ENCODE results near the gene TULP4.
A peak's percentile ranks its signal among the peaks of the same experiment; 100 is the strongest.
"Not testable (repeated sequence)": the region's sequence is repeated elsewhere in the genome, so short reads cannot be mapped to it uniquely, and the experiment has no call there.

Gene TULP4

DNA sequence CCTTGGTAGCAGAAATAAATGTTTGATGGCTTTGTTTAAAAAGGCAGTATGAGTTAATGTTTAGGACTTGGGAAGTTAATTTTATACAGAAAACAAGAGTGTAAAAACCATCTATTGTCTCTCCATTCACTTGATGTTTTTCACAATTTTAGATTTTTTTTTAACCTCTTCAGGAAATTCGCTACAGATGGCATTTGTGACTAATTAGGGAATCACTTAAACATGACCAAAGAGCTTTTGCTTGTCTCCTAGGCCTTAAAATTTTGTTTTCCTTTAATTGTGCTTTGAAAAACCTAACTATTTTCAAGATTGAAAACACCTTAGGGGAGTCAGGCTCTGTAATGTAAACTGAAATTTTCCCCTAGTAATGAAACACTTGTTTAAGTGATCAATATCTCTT is 17.3 kb downstream of the TULP4 start:
- DNase-seq, result no peak

DNA sequence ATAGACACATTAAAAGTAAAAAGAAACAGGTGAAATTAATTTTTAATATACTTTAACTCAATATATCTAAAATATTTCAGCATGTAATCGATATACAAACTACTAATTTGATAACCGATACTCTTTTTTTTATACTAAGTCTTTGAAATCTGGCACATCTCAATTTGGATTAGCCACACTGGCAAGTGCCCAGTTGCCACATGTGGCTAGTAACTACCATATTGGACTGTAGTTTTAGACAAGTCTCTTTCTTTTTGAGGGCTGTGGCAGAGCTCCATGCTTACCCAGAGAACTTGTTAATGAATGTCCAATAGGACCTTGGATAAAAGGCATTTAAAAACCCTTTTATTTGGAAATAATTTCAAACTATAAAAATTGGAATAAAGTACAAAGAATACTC is 17.8 kb downstream of the TULP4 start:
- no peak for DNase-seq

DNA sequence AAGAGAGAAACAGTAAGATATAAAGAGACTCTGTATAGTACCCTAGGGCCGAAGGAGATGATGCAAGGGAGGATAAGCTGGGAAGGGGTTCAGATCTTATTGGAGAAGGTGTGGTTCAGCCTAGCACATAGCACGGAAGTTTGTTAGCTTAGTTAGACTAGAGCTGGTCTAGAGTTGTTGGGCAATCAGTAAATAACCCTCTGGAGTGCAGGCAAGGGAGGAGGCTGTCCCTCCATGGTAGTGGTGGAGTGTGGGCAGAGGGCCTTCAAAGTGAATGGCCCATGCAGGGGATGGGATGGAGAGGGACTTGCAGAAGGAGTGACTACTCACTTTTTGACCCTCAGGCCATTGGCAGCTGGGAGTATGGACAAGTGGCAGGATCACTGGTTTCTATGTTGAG is 20.0 kb downstream of the TULP4 start:
- no peak for DNase-seq

DNA sequence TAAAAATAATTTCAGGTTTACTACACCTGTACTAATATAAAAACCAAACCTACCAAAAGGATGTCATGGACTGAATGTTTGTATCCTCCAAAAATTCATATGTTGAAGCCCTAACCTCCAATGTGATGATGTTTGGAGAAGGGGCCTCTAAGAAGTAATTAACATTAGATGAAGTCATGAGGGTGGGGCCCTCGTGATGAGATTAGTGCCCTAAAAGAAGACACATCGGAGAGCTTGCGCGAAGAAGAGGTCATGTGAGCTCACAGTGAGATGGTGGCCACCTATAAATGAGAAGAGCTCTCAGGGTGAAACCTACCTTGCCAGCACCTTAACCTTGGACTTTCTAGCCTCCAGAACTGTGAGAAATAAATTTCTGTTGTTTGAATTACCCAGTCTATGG is 20.8 kb downstream of the TULP4 start:
- DNase-seq, result no peak

DNA sequence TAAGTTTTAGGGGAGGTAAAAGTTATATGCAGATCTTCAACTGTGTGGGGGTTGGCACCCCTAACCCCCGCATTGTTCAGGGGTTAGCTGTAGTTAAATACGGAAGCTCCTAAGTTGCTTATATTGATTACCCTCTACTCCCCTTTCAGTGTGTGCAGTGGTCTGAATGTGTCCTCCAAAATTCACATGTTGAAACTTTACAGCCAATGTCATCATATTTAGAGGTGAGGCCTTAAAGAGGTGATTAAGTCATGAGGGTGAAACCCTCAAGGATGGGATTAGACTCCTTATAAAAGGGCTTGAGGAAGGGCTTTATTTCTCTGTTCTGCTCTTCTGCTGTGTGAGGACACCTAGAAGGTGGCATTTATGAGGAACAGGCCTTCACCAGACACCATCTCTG is 22.3 kb downstream of the TULP4 start:
- DNase-seq, result no peak

DNA sequence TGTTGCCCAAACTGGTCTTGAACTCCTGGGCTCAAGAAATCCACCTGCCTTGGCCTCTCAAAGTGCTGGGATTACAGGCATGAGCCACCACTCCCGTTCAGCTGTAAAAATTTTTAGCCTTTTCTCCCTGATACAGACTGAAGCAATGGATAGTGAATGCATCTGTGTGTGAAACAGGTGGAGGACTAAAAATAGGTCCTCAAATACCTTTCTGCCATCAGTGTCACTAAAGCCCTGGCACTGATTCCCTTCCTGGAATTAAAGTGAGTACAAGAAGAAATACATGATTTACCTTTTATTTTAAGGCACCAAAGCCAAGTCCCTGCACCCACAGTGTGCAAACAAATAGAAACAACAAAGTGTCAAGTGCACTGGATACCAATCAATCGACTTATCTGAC is 25.1 kb downstream of the TULP4 start:
- no peak for DNase-seq

DNA sequence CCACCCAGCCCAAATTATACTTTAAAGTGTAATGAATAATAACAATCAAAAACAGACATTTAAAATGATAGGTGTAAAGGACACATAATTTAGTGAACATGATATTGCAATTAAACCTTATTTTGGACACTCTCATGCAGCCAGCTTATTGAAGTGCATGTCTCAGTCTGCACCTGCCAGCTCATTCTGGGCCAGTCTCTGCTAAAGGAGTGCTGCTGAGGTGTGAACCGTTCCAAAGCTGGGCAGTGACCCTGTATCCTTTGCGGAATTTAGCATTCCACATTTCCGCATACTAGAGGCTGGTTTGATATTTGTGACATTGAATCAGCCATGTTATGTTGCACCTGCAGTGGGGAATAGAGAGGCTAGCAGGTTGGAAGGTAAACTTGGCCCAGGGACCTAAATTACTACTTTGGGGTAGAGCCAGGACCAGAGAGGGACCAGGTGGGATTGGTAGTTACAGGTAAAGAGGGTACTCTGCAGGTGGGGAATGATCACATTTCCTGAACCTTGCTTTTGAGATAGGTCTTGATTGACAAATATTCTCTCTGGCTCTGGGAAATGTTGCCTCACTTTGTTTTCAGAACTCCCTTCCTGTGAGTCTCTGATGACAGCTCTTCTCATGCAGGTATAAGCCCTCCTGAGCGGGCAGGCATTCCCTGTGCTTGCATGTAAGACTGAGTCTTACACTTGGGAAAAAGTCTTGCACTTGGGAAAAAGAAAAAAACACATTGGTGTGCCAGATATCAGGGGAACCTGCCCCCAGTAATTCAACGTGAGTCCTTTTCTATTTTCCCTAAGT is 26.2 kb downstream of the TULP4 start:
- peak; percentile 46 for DNase-seq

DNA sequence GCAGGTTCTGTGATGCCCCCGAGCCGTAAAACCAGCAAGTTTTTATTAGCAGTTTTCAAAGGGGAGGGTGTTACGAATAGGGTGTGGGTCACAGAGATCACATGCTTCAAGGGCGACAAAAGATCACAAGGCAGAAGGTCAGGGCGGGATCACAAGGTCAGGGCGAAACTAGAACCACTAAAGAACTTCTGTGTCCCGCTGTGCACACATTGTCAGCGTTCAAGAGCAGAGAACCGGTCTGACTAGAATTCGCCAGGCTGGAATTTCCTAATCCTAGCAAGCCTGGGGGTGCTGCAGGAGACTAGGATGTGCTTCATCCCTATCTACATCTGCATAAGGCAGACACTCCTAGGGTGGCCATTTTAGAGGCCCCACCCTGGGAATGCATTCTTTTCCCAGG is 26.9 kb downstream of the TULP4 start:
- not testable (repeated sequence) for DNase-seq

DNA sequence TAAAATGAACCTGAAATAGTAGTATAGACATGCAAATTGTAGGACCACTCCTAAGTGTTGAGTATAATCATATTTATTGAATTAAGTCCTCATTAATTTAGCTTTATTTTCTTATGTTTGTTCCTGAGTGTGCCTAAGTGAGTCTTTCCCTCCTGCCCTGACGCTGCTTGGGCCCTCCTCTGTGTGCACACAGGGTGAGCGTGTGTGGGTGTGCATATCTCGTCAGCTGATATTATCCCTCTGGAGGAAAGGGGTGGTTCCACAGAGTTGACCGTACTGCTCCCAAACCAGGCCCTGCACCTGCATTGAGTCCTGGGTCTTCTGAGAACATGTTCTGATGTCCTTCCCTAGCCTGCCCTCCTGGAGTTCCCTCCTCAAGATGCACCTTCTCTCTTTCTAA is 28.0 kb downstream of the TULP4 start:
- DNase-seq, result no peak

DNA sequence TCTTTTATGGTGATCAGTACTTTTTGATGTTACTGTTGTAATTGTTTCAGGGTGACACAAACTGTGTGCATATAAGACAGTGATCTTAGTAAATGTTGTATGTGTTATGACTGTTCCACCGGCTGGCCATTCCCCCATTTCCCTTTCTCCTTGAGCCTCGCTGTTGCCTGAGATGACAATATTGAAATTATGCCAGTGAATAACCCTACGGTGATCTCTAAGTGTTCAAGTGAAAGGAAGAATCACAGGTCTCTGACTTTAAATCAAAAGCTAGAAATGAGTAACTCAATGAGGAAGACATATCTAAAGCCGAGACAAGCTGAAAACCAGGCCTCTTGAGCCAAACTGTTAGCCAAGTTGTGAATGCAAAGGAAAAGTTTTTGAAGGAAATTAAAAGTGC is 32.3 kb downstream of the TULP4 start:
- no peak for DNase-seq

DNA sequence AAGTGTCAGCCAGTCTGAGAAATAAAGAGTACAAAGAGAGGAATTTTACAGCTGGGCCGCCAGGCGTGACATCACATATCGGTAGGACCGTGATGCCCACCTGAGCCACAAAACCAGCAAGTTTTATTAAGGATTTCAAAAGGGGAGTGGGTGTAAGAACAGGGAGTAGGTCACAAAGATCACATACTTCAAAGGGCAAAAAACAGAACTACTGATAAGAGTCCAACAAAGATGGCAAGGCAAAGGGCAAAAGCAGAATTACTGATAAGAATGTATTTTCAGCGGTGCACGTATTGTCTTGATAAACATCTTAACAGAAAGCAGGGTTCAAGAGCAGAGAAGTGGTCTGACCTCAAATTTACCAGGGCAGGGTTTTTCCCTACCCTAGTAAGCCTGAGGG is 33.2 kb downstream of the TULP4 start:
- DNase-seq, result not testable (repeated sequence)

DNA sequence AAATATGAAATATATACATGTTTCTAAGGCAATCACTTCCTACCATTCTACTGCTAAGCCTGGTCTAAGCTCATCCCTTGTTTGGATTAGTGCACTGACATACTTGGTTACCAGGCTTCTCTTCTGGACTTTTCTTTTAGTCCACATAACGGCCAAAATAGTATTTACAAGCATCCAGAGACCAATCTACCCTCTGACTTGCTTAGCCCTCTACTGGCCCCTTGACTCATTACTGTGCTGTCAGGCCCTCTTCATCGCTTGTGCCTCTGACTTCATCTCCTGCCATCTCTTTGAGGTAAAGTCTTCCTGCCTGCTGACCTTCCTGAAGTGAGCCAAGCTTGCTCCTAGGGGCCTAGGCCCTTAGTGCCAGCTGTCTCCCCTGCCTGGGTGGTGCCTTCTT is 35.1 kb downstream of the TULP4 start:
- no peak for DNase-seq

DNA sequence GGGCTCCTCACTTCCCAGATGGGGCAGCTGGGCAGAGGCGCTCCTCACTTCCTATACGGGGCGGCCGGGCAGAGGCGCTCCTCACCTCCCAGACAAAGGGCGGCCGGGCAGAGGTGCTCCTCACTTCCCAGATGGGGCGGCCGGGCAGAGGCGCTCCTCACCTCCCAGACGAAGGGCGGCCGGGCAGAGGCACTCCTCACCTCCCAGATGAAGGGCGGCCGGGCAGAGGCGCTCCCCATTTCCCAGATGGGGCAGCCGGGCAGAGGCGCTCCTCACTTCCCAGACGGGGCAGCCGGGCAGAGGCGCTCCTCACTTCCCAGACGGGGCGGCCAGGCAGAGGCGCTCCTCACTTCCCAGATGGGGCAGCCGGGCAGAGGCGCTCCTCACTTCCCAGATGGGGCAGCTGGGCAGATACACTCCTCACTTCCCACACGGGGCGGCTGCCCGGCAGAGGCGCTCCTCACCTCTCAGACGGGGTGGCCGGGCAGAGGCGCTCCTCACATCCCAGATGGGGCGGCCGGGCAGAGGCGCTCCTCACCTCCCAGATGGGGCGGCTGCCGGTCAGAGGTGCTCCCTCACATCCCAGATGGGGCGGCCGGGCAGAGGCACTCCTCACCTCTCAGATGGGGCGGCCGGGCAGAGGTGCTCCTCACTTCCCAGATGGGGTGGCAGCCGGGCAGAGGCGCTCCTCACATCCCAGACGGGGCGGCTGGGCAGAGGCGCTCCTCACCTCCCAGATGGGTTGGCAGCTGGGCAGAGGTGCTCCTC is 36.7 kb downstream of the TULP4 start:
- not testable (repeated sequence) for DNase-seq

DNA sequence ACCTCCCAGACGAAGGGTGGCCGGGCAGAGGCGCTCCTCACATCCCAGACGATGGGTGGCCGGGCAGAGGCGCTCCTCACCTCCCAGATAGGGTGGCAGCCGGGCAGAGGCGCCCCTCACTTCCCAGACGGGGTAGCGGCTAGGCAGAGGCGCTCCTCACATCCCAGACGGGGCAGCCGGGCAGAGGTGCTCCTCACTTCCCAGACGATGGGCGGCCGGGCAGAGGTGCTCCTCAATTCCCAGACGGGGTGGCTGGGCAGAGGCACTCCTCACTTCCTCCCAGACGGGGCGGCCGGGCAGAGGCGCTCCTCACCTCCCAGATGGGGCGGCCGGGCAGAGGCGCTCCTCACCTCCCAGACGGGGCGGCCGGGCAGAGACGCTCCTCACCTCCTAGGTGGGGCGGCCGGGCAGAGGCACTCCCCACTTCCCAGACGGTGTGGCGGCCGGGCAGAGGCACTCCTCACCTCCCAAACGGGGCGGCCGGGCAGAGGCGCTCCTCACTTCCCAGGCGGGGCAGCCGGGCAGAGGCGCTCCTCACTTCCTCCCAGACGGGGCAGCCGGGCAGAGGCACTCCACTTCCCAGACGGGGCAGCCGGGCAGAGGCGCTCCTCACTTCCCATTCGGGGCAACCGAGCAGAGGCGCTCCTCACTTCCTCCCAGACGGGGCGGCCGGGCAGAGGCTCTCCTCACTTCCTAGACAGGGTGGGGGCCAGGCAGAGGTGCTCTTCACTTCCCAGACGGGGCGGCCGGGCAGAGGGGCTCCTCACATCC is 37.4 kb downstream of the TULP4 start:
- DNase-seq, result not testable (repeated sequence)

DNA sequence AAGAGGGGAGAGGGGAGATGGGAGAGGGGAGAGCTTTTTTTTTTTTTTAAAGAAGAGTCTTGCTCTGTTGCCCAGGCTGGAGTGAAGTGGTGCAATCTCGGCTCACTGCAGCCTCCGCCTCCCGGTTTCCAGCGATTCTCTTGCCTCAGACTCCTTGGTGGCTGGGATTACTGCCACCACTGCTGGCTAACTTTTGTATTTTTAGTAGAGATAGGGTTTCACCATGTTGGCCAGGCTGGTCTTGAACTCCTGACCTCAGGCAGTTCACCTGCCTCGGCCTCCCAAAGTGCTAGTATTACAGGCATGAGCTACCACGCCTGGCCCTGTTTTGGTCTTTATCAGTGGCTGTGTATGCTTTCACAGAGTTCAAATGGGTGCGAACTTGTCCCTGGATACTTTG is 38.5 kb downstream of the TULP4 start:
- not testable (repeated sequence) for DNase-seq

DNA sequence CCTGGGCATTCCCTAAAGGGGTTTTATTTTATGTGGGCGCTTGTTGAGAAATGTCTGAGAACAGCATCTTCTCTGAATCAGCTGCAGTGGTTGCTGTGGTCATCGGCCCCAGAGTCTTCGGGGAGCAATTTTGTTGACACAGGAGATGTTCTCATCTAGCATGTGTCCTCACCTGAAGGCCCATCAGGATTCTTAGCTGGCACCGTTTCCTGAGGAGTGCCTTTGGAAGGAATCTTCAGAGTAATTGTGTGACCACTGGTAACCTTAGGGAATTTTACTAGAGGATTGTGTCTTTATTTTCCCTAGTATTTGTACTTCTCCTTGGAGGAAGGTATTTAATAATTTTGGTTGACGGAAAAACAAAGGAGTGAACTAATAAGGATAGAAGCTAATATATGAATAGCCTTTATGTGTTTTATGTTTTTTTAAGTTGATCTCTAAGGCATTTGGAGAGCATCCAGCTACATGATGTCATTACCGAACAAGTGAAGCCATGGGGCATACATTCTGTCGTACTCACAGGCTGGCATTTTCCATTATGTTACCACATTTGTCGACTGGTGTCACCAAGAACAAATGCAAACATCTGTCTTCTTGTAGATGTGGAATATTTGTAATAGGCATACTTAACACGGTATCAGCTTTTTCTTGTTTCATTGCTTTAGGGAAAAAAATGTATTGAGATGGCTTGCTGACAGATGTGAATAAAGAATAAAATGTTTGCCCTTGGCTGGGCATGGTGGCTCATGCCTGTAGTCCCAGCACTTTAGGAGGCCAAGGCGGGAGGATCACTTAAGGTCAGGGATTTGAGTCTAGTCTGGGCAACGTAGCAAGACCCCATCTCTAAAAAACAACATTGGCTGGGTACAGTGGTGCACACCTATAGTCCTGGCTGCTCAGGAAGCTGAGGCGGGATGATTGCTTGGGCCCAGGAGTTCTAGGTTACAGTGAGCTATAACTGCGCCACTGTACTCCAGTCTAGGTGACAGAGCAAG is 41.9 kb downstream of the TULP4 start:
- DNase-seq, result peak; percentile 38

DNA sequence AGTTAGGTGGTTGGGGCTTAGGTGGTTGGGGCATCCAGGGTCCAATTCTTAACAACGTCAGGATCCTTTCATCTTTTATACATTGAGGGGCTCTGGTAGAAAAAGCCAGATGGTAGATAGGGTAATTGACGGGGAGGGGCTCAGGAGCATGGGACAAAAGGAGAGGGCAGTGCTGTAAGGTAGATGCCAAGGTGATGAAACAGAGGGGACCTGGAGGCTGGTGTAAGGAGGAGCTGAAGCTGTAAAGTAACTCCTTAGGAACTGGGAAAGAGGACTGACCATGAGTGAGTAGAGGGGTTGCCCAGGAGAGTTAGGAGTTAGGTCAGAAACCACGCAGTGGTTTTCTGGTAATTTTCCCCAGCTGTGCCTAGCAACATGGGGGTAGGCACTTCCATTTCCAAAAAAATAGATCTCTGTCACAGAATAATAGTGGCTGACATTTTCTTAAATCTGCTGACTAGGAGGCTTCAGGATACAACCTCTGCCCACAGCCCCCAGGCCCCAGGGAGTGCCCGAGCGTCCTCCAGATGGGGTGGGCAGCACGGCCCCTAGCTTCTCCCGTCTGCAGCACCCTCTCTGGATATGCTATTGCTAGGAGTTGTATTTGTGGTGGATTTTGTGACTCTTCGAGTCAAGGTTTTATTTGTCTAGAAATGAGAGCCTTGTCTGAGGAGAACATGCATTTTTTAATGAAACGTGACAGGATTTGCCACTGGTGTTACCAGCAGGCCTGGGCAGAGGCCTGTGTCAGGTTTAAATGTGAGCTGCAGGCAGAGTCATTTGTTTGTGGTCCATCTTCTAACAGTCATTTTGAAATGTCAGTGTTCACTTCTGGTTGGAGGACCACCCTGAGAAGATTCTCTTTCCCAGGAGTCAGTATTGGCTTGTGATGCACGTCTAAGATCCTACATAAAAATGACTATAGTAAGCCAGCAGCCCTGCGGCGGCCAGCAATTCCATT is 44.6 kb downstream of the TULP4 start:
- DNase-seq, result peak; percentile 73

DNA sequence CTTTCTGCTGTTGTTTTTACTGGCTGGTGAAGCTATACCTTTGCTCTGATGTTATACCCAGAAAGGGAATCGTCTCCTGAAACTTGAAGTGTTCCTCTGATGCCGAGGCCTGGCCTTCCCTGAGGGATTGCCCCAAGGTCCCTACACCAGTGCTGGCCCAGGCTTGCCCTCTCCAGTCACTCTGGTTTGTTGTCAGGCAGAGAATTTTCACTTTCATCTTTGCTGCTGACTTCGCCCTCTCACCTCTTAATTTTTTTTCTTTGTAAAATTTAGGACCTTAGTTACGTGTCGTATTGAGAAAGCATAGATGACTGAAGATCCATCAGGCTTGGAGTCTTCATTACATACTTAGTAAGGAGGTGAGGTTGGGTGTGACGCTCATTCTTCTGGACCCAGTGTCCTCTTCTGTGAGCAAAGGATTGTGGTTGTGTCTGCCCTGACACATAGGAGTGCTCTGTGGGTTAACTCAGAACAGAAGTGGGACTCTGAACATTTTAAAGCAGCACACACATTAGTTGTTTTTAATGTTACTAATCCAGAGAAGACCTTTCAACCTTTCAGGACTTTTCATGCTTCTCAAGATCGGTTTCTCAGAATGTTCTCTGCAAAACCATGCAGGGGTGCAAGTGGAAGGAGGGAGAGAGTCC is 45.4 kb downstream of the TULP4 start:
- DNase-seq, result no peak

DNA sequence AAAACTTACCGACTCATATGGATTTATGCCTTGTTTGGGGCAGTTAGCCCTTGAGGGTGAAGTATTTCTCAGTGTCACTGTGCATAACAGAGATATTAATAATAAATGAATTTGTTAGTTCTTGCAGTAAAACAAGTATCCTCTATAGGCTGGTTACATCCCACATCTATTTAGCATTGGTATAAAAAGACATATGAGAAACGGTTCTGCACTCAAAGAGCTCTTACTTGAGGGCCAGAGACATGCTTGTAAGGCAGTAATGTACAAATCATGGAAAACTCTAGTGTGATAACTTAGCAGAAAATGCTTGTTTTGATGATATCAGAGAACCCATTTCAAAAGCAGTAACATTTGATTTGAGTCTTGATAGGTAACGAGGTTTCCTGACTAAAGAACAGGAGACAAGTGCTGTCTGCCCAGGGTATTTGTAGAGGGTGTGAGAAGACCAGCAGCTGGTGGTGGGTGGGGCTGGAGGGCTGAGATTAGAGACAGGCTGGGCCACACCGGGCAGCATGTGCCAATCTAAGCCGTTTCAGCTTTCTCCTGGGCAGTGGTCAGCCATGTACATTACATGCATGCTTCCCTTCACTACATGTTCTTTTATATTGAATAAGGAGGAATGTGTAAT is 46.3 kb downstream of the TULP4 start:
- DNase-seq, result peak; percentile 69

DNA sequence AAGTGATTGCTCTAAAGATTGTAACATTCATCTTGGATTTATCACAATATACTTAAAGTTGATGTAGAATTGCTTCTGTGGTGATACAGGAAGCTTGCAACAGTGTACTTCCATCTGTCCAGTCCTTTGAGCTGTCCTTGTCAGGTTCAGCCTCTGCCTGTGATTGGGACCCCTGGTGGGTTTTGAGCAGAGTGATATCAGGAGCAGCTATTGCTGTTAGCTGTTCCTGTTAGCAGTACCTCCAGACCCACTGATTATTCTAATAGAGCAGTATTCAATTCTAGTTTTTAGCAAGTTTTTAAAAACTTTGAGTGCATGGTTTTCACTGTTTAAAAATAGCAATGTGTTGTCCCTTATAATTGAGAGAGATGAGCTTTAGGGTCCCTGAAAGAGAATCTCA is 48.8 kb downstream of the TULP4 start:
- peak; percentile 71 for DNase-seq

Data from NCI-H69 (cell line).